ENCODE measurements around the gene NCF1.
A peak's percentile ranks its signal among the peaks of the same experiment; 100 is the strongest.
"Not testable (repeated sequence)": the region's sequence is repeated elsewhere in the genome, so short reads cannot be mapped to it uniquely, and the experiment has no call there.

Gene NCF1

GRCh38 chr7:74788369-74789150 lies 14.7 kb downstream of the NCF1 start:
- peak; percentile 87 for DNase-seq (ENCODE audit: low read depth, low spot score)

GRCh38 chr7:74789200-74789736 lies 15.5 kb downstream of the NCF1 start:
- DNase-seq (ENCODE audit: low read depth, low spot score), result not testable (repeated sequence)

GRCh38 chr7:74797848-74798622 lies 24.2 kb downstream of the NCF1 start:
- not testable (repeated sequence) for DNase-seq (ENCODE audit: low read depth, low spot score)

- not testable (repeated sequence) for DNase-seq (ENCODE audit: low read depth, low spot score)
Observed at GRCh38 chr7:74798644-74799043, 24.8 kb downstream of the NCF1 start.

- DNase-seq (ENCODE audit: low read depth, low spot score), result not testable (repeated sequence)
Observed at GRCh38 chr7:74815882-74816281, 42.1 kb downstream of the NCF1 start.

GRCh38 chr7:74820146-74820805 lies 46.5 kb downstream of the NCF1 start:
- not testable (repeated sequence) for DNase-seq (ENCODE audit: low read depth, low spot score)

- DNase-seq (ENCODE audit: low read depth, low spot score), result not testable (repeated sequence)
Observed at GRCh38 chr7:74821259-74821658, 47.4 kb downstream of the NCF1 start.

GRCh38 chr7:74829959-74830358 lies 56.1 kb downstream of the NCF1 start:
- DNase-seq (ENCODE audit: low read depth, low spot score), result not testable (repeated sequence)

- DNase-seq (ENCODE audit: low read depth, low spot score), result not testable (repeated sequence)
Observed at GRCh38 chr7:74830411-74830810, 56.6 kb downstream of the NCF1 start.
